NCI-H2029 treated with DMSO at 0.1 percent for 48 hours (cell line): ENCODE data around the gene SLC22A9.
"Not testable (repeated sequence)": the region's sequence is repeated elsewhere in the genome, so short reads cannot be mapped to it uniquely, and the experiment has no call there.

Source experiments
- DNase-seq: peaks from one replicate; lab custom pipeline; 2025; lab: John Stamatoyannopoulos, UW

Gene SLC22A9

DNA sequence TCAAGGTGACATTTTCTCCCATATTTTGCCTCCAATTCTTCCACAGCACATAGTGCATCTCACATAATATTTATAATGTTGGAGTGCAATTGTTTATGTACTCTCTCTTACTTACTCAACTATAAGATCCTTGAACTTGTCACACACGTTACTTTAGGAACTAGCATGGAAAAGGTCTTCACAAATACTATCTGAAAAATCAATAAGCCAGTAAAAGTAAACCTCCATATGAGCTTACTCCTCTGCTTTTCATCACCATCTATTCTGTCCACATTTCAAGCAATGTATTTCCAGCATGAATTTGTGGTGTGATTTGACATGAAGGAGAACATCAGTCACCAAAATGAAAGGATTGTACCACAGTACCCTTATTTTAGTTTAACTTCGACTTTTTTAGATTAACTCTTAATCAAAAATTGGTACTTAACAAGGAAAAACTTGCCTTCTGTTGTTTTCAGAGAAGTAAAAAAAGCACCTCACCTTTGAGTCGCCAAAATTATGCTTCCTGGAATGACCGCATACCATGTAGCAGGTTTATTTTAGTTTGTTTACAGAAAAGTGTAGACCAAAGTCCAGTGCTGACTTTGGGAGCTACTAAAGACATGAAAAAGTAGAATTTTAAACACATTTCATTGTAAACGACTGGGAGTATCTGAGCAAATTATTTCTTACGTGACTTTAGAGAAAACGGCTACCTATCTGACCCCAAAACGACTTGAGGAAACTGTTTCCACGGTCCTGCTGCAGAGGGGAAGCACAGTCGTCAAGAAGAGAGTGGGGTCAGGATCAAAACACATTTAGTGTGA, at the start of gene SLC22A9:
SLC22A9 (plus strand) TSS at position 621 of the 806 bp plus-strand sequence. CDS start 272 bp downstream, outside the sequence.
- DNase-seq, result no peak

DNA sequence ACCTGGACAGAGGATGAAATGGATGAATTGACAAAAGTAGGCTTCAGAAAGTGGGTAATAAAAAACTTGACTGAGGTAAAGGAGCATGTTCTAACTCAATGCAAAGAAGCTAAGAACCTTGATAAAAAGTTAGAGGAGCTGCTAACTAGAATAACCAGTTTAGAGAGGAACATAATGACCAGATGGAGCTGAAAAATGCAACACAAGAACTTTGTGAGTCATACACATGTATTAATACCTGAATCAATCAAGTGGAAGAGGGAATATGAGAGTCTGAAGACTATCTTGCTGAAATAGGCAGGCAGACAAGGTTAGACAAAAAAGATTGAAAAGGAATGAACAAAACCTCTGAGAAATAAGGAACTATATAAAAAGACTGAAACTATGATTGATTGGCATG, 47.9 kb upstream of the SLC22A9 start:
- no peak for DNase-seq

DNA sequence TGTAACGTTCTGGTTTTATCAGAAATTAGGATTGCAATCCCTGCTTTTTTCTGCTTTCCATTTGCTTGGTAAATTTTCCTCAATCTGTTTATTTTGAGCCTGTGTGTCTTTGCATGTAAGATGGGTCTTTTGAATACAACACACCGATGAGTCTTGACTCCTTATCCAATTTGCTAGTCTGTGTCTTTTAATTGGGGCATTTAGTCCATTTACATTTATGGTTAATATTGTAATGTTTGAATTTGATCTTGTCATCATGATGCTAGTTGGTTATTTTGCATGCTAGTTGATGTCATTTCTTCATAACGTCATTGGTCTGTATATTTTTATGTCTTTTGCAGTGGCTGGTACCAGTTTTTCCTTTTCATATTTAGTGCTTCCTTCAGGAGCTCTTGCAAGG, 34.5 kb upstream of the SLC22A9 start:
- DNase-seq, result not testable (repeated sequence)

DNA sequence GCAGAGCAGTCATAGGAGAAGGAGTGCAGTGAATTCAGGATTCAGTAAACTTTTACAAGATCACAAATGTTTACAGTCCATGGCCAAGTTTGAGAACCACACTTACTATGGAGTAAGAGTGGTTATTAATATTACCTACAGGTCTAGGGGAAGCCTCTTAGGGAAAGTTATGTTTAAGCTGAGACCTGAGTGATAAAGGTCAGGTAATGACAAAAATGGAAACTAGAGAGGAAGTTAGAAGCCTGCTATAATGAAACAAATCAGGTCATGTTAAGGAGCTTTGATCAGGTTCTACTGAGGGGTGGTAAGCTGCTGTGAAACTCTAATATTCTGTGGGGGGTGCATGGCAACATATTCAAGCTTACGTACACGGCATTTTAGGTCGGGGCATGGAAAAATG, 32.5 kb upstream of the SLC22A9 start:
- DNase-seq, result no peak

DNA sequence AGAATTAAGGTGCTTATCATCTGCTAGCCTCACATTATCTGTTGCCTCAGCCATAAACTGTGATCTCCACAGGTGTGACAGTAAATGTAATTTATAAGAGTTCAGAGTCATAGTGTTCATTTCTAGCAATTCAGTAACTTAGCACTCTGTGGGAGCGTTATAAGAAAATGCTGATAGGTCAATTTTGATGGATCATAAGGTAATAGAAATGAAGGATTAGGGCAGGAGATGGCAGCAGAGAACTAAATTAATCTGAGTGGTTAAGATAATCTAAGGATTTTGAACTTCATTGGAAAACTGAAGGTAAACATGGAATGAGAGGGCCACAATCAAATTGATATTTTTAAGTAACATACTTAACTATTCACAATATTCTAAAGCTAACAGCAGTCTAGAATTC, 26.5 kb upstream of the SLC22A9 start:
- no peak for DNase-seq

DNA sequence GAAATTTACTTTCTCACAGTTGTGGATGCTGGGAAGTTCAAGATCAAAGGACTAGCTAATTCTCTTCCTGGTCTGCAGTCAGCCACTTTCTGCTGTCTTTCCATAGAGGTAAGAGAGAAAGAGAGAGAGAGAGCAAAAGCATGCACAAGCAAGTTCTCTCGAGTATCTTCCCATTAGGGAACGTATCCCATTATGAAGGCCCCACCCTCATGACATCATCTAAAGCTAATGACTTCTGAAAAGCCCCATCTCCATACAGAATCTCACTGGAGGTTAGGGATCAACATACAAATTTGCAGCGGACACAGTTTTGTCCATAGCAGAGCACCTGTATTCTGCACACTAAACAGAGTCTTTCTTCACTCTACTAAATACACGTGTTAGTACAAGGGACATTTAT, 17.4 kb upstream of the SLC22A9 start:
- DNase-seq, result no peak

DNA sequence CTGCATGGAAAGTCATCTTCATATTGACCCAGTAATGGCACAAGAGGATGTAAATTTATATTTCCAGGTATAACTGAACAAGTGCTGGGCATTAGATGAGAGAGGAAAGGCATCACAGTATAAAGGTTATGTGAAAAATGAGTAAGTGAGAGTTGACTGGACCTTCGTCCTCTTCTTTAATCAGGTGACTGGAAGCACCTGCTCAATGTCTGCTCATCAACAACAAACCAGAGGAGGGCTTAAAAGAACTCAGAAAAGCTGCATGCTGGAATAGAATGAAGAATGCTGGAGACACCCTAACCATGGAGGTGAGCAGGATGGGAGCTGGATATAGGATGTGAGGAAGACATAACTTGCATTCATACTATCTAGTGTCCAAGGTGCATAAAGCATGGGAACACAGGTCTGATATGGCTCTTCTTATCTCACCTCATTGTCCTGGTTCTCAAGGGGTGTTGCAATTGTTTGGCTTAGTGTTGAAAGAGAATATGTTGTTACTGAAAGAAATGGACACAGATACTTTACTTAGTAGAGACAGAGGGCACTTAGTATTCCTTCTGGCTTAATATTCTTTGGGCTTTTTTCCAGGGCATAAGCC, 7.3 kb upstream of the SLC22A9 start:
- no peak for DNase-seq

DNA sequence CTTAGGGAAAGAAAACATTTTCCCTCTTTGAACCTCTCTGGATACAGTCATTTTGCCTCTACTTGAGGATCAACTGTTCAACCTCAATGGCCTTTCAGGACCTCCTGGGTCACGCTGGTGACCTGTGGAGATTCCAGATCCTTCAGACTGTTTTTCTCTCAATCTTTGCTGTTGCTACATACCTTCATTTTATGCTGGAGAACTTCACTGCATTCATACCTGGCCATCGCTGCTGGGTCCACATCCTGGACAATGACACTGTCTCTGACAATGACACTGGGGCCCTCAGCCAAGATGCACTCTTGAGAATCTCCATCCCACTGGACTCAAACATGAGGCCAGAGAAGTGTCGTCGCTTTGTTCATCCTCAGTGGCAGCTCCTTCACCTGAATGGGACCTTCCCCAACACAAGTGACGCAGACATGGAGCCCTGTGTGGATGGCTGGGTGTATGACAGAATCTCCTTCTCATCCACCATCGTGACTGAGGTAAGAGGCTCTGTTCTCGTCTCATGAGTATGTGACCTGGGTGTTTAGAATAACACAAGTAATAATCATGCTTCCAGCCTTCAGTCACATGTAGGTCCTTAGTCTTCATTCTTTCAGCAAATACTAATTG, 495 bp downstream of the SLC22A9 start:
- DNase-seq, result no peak

DNA sequence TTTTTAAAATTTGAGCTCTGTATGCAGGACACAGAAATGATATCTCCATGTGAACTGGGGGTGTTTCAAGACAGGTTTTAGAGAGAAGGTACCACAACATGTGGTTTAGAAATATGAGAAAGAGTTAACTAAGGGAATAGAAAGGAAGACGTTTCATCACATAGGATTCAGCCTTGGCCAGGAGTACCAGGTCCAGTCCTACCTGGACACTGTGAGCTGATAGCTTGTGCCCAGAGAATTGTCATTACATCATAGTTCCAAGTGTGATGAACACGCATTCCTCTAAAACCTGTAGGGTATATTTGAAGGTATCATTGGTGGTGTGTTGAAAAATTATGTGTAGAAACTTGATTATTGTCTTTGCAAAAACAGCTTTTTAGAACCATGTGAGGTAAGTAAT, 1.8 kb downstream of the SLC22A9 start:
- no peak for DNase-seq

DNA sequence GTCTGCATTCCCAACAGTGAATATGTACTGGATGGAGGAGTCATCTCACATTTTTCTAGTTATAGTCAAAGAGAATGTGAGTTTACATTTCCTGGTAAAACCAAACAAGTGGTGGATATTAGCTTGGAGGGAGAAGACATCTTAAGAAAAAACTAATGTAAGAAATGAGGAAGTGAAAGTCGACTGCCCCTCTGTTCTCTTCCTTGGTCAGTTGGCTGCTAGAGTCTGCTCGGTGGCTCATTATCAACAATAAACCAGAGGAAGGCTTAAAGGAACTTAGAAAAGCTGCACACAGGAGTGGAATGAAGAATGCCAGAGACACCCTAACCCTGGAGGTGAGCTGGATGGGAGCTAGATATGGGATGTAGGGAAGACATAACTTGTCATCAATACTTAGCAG, 5.8 kb downstream of the SLC22A9 start:
- no peak for DNase-seq

DNA sequence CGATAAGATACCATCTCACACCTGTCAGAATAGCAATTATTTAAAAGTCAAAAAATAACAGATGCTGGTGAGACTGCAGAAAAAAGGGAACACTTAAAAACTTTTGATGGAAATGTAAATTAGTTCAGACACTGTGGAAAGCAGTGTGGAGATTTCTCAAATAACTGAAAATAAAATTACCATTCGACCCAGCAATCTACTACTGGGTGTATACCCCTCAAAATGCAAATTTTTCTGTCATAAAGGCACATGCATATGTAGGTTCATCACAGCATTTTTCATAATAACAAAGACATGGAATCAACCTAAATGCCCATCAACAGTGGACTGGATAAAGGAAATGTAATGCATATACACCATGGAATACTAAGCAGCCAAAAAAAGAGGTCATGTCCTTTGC, 10.5 kb downstream of the SLC22A9 start:
- no peak for DNase-seq

DNA sequence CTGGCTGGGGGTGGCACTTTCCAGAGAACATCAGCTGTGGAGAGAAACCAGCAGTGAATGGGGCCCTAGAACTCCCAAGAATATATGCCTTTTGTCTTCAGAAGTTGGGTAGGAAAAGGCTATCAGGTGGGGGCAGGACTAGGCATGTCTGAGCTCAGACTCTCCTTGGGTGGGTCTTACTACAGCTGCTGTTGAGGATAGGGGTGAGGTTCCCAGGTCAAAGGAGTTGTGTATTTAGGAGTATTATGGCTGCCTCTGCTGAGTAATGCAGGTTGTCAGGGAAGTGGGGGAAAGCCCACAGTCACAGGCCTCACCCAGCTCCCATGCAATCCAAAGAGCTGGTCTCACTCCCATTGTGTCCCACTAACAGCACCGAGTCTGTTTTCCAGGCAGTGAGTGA, 26.1 kb downstream of the SLC22A9 start:
- DNase-seq, result no peak

DNA sequence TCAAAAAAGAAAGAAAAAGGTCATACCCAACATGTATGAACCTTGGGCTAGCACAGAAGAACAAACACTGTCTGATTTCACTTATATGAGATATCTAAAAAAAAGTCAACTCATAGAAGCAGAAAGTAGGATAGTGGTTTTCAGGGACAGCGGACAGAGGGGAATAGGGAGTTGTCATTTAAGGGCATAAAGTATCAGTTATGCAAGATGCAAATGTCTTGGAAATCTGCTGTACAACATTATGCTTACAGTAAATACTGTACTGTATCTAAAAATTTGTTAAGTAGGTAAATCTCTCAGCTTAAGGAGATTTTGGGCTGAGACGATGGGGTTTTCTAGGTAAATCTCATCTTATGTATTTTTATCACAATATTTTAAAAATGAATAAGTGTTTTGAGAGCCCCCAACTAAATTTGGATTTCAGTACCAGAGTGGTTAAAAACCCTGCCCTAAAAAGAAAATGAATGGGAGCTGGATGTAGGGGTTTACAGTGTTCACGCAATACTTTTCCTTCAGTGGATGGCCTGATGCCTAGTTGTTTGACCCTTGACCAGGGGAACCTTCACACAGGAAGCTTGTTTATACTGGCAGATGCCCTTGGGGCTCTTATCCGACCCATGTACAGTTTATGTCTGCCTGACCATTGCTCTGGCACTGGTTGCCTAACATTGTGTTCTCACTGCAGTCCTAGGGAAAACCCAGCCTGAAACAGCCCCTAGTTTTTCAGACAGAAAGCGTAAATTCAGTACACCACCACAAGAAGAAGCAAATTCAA, 34.8 kb downstream of the SLC22A9 start:
- no peak for DNase-seq

DNA sequence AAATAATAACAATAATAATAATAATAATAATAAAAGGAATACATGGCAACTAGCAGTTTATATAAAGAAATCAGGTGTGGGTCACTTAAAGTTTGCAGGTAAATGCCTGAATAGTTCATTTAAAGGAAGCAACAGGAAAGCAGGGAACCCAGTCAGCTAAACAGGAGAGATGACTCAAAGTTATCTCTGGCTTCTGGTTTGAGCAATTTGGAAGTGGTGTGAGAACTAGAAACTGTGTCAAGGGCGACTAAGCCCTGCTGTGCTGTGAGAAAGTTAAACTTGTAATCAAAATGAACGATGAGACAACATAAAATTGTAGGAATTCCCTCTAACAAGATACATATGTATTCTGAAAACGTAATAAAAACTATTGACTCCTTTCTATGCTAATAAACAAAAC, 35.5 kb downstream of the SLC22A9 start:
- DNase-seq, result no peak

DNA sequence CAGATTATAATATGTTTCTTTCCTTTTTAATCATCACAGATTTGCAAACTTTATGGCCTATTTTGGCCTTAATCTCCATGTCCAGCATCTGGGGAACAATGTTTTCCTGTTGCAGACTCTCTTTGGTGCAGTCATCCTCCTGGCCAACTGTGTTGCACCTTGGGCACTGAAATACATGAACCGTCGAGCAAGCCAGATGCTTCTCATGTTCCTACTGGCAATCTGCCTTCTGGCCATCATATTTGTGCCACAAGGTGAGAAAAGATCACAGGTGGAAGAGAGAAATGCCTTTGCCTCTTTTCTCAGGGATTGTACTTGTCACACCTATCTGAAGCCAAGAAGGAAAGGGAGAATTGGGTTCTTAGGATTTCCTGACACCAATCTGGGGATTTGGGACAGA, 36.9 kb downstream of the SLC22A9 start:
- DNase-seq, result no peak

DNA sequence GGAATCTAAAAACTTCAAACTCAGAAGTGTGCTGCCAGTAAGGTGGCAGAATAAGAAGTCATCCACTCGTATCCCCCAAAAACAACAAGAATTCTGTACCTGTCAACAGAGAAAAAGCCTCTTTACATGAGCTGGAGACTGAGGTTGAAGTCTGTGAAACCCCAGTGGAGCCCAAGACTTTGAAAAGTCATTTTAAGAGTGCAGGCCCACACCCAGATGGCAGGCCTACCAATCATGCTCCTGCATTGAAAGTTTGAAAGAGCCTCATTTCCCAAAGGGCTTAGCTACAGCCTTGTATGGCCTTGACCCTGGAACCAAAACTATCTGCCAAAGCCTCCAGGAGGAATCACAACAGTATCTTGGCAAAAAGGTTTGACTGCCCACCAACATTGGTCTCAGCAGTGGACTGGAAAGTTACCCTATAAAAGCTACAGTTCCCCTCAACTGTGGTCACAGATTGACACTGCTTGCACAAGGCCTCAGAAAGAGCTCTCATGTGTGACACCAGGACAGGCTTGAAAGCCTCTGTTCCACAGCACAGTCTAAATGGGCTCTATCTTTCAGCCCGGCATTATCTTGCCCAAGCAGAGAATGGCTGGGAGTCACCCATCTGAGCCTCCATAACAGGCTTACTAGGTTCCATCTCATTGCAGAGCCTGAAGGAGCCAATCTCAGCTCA, 47.7 kb downstream of the SLC22A9 start:
- DNase-seq, result no peak

DNA sequence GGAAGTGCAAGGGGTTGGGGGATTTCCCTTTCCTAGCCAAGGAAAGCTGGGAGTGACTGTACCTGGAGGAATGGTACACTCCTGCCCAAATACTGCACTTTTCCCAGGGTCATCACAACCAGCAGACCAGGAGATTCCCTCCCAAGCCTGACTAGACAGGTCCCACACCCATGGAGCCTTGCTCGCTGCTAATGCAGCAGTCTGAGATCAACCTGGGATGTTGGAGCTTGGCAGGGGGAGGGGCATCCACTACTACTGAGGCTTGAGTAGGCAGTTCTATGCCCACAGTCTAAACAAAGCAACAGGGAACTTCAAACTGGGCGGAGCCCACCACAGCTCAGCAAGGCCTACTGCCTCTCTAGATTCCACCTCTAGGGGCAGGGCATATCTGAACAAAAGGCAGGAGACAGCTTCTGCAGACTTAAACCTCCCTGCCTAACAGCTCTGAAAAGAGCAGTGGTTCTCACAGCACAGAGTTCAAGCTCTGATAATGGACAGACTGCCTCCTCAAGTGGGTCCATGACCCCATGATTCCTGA, 58.5 kb downstream of the SLC22A9 start:
- no peak for DNase-seq

DNA sequence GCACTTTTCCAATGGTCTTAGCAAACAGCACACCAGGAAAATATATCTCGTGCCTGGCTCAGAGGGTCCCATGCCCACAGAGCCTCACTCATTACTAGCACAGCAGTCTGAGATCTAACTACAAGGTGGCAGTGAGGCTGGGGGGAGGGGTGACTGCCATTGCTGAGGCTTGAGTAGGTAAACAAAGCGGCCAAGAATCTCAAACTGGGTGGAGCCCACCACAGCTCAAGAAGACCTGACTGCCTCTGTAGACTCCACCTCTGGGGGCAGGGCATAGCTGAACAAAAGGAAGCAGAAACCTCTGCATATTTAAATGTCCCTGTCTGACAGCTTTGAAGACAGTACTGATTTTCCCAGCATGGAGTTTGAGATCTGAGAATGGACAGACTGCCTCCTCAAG, 61.1 kb downstream of the SLC22A9 start:
- DNase-seq, result not testable (repeated sequence)

DNA sequence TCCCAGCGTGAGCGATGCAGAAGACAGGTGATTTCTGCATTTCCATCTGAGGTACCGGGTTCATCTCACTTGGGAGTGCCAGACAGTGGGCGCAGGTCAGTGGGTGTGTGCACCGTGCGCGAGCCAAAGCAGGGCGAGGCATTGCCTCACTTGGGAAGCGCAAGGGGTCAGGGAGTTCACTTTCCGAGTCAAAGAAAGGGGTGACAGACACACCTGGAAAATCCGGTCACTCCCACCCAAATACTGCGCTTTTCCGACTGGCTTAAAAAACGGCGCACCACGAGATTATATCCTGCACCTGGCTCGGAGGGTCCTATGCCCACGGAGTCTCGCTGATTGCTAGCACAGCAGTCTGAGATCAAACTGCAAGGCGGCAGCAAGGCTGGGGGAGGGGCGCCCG, 65.8 kb downstream of the SLC22A9 start:
- DNase-seq, result not testable (repeated sequence)

DNA sequence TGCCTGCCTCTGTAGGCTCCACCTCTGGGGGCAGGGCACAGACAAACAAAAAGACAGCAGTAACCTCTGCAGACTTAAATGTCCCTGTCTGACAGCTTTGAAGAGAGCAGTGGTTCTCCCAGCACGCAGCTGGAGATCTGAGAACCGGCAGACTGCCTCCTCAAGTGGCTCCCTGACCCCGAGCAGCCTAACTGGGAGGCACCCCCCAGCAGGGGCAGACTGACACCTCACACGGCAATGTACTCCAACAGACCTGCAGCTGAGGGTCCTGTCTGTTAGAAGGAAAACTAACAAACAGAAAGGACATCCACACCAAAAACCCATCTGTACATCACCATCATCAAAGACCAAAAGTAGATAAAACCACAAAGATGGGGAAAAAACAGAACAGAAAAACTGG, 66.2 kb downstream of the SLC22A9 start:
- not testable (repeated sequence) for DNase-seq

DNA sequence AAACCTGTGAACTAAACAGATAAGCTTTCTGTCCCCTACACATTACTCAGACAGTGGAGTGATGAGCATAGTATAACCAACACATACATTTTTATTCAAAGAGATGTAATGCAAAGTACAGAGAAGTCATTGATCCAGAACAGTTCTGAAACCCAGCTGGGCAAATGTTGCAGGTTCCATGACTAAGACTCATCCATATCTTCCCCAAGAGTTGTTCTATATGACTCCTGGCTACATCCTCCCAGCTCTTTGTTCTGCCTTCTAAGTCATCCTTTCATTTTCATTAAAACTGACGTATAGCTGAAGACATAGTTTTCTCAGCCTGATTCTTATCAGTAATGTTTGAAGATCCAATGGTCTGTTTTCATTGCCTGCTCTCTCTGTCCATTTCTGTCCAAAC, 74.1 kb downstream of the SLC22A9 start:
- no peak for DNase-seq

DNA sequence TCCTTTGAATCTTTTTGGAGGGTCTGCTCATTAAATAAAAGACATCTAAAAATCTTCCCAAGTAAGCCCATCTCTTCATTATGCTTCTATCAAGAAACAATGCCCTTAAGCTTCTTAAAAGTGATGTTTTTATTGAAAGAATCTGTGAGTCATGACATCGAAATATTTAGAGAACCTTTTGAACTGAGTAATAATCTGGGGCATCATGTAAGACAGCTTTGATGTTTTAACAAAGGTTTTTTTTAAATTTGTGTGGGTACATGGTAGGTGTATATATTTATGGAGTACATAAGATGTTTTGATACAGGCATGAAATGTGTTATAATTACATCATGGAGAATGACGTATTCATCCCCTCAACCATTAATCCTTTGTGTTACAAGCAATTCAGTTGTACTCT, 74.6 kb downstream of the SLC22A9 start:
- DNase-seq, result no peak
